A549 (cell line): ENCODE data around the gene ATRN. TPM values are rescaled to one million over a fixed set of nuclear protein-coding genes. Genes with fewer than 3 reads are reported as not detected.

ENCODE experiments used
- ATAC-seq, 2 experiments: fragments of 200-7000 bp in 1 of 2; fragments of >200 bp in 1 of 2; cut with Nextera tagmentation in 1 of 2; cut with Tn5 transposase in 1 of 2; 3 replicates each; pipeline versions ENCODE4 v1.8.0 to v1.9.1; 2018 to 2020; ENCODE audit warnings: mild to moderate bottlenecking in 1 of 2, moderate library complexity in 1 of 2
- CTCF ChIA-PET: fragments of 300-600 bp; sonication (Branson Sonifier 250); formaldehyde crosslinking; extraction: SDS; loops from one replicate; lab custom pipeline; 2021; ENCODE audit warnings: antibody characterized with exemption, inconsistent platforms; lab: Yijun Ruan, JAX
- POLR2A ChIA-PET: fragments of 350-600 bp; formaldehyde crosslinking; extraction: SDS; loops from one replicate; lab custom pipeline; 2021; ENCODE audit warnings: antibody characterized with exemption, inconsistent platforms; lab: Yijun Ruan, JAX
- DNase-seq, 2 experiments: peaks; one replicate each; pipeline versions ENCODE4 v3.0.0 to v3.0.0-alpha.2; 2011 to 2016; ENCODE audit warnings: low read depth in 1 of 2, low spot score in 1 of 2
- FAIRE-seq: peaks from 2 replicates; lab custom pipeline; 2011; peaks lifted over from hg19 to GRCh38; lab: Jason Lieb, UNC
- H3K27ac ChIP-seq, 2 experiments: fragments of >200 bp; sonication (Bioruptor Twin); formaldehyde crosslinking; 3 replicates each; pipeline ENCODE4 v1.5.1; 2016 to 2017
- H3K4me1 ChIP-seq: fragments of >200 bp; sonication (Bioruptor Twin); formaldehyde crosslinking; 3 replicates; pipeline ENCODE4 v1.6.1; 2016
- H3K4me2 ChIP-seq: fragments of >200 bp; sonication (Bioruptor Twin); formaldehyde crosslinking; 3 replicates; pipeline ENCODE4 v1.6.1; 2016
- H3K4me3 ChIP-seq: fragments of >200 bp; sonication (Bioruptor Twin); formaldehyde crosslinking; 3 replicates; pipeline ENCODE4 v1.5.1; 2016
- H3K9me3 ChIP-seq: fragments of >200 bp; sonication (Bioruptor Twin); formaldehyde crosslinking; 3 replicates; pipeline ENCODE4 v1.6.1; 2016
- BHLHE40 ChIP-seq: IDR thresholded peaks from 2 replicates; pipeline ENCODE4 v1.6.1; 2012; ENCODE audit warnings: low read depth, low read length, inconsistent platforms
- CBX2 ChIP-seq: fragments of 200-600 bp; sonication (generic); IDR thresholded peaks from 2 replicates; pipeline ENCODE4 v1.6.1; 2016; ENCODE audit warnings: low read depth, mild to moderate bottlenecking, borderline replicate concordance
- CBX8 ChIP-seq: fragments of 200-600 bp; sonication (generic); IDR thresholded peaks from 2 replicates; pipeline ENCODE4 v1.6.1; 2016
- CHD2 ChIP-seq: fragments of 150-350 bp; IDR thresholded peaks from 2 replicates; pipeline ENCODE4 v1.6.1; 2014; ENCODE audit warnings: low read length; ENCODE audit not compliant: partially characterized antibody
- EHMT2 ChIP-seq: fragments of 200-600 bp; sonication (generic); IDR thresholded peaks from 2 replicates; pipeline ENCODE4 v1.6.1; 2016; ENCODE audit warnings: antibody characterized with exemption, low read depth, mild to moderate bottlenecking, moderate library complexity
- EP300 ChIP-seq, 2 experiments: fragments of >200 bp; sonication (Bioruptor Twin); formaldehyde crosslinking; IDR thresholded peaks; 2 replicates in 1 of 2; 3 replicates in 1 of 2; pipeline ENCODE4 v1.6.1; 2016 to 2017
- FOXS1 ChIP-seq: fragments of 250-450 bp; sonication (Bioruptor Pico); IDR thresholded peaks from 2 replicates; pipeline ENCODE4 v1.5.0; 2020; ENCODE audit warnings: mild to moderate bottlenecking, moderate library complexity
- HEYL ChIP-seq: fragments of 250-450 bp; sonication (Bioruptor Pico); IDR thresholded peaks from 2 replicates; pipeline ENCODE4 v1.8.0; 2021; ENCODE audit warnings: mild to moderate bottlenecking, moderate library complexity
- HOXB5 ChIP-seq: fragments of 250-450 bp; sonication (Bioruptor Pico); IDR thresholded peaks from 2 replicates; pipeline ENCODE4 v1.5.0; 2020; ENCODE audit warnings: mild to moderate bottlenecking, moderate library complexity
- JUNB ChIP-seq: fragments of >200 bp; sonication (Bioruptor Twin); formaldehyde crosslinking; IDR thresholded peaks from 2 replicates; pipeline ENCODE4 v1.6.1; 2016
- MYC ChIP-seq: IDR thresholded peaks from 2 replicates; pipeline ENCODE4 v1.6.1; 2012; ENCODE audit warnings: mild to moderate bottlenecking, inconsistent platforms, low read length, improper control_type of control experiment, borderline replicate concordance
- NR3C1 ChIP-seq: fragments of >200 bp; sonication (Bioruptor Twin); formaldehyde crosslinking; IDR thresholded peaks from 3 replicates; pipeline ENCODE4 v1.6.1; 2017
- PHF8 ChIP-seq: fragments of 200-600 bp; sonication (generic); IDR thresholded peaks from 2 replicates; pipeline ENCODE4 v1.6.1; 2016; ENCODE audit warnings: low read depth, mild to moderate bottlenecking, antibody characterized with exemption, moderate library complexity, borderline replicate concordance
- POLR2A ChIP-seq: IDR thresholded peaks from 2 replicates; pipeline ENCODE4 v1.6.1; 2012; ENCODE audit warnings: mild to moderate bottlenecking, low read length
- POLR2AphosphoS2 ChIP-seq: conservative IDR thresholded peaks from 2 replicates; pipeline ENCODE4 v1.6.1; 2012; ENCODE audit warnings: low read length, improper control_type of control experiment, inconsistent platforms
- RAD21 ChIP-seq, 2 experiments: fragments of >200 bp in 1 of 2; sonication (Bioruptor Twin) in 1 of 2; formaldehyde crosslinking in 1 of 2; IDR thresholded peaks in 1 of 2; conservative IDR thresholded peaks in 1 of 2; 2 replicates in 1 of 2; 3 replicates in 1 of 2; pipeline ENCODE4 v1.6.1; 2012 to 2018; ENCODE audit warnings: inconsistent platforms in 1 of 2
- RARB ChIP-seq: fragments of 250-450 bp; sonication (Bioruptor Pico); IDR thresholded peaks from 2 replicates; pipeline ENCODE4 v1.8.0; 2021; ENCODE audit warnings: mild to moderate bottlenecking, moderate library complexity
- RNF2 ChIP-seq: fragments of 200-600 bp; sonication (generic); IDR thresholded peaks from 2 replicates; pipeline ENCODE4 v1.6.1; 2016; ENCODE audit warnings: low read depth, mild to moderate bottlenecking, antibody characterized with exemption, moderate library complexity, borderline replicate concordance
- SREBF2 ChIP-seq: fragments of 450-650 bp; IDR thresholded peaks from 2 replicates; pipeline ENCODE4 v1.6.1; 2014; ENCODE audit warnings: mild to moderate bottlenecking, moderate library complexity
- TP53 ChIP-seq: fragments of 250-450 bp; sonication (Bioruptor Pico); IDR thresholded peaks from 2 replicates; pipeline ENCODE4 v1.5.0; 2021; ENCODE audit warnings: mild to moderate bottlenecking, moderate library complexity
- ZFP36 ChIP-seq: fragments of 450-650 bp; IDR thresholded peaks from 2 replicates; pipeline ENCODE4 v1.6.1; 2014; ENCODE audit warnings: borderline replicate concordance; ENCODE audit not compliant: partially characterized antibody
- ZNF302 ChIP-seq: fragments of 250-450 bp; sonication (Bioruptor Pico); IDR thresholded peaks from 2 replicates; pipeline ENCODE4 v1.9.0; 2021; ENCODE audit warnings: inconsistent platforms, mild to moderate bottlenecking, moderate library complexity
- WGBS: methylation state at CpG from one replicate; pipeline ENCODE4 v1.1.6; 2017; ENCODE audit errors: missing lambda C conversion rate; 5-methylcytosine and 5-hydroxymethylcytosine counted together
- polyA plus RNA-seq, 4 experiments: library from polyadenylated mRNA; depleted of rRNA in 3 of 4; stranded (reverse); fragments of >200 nt; fragmentation: RNase III in 1 of 4; extraction: RNeasy Plus Mini Kit Qiagen cat#74134 plus additional on column Dnase treatment in 1 of 4; gene quantifications; 2 replicates in 3 of 4; 3 replicates in 1 of 4; pipeline ENCODE4 v1.2.3, GENCODE V29; 2011 to 2017
- TF ChIP-seq, protein P1 (sequence below): fragments of 250-450 bp; sonication (Bioruptor Pico); IDR thresholded peaks from 2 replicates; pipeline ENCODE4 v1.5.0; 2020; ENCODE audit warnings: low read depth, mild to moderate bottlenecking, moderate library complexity
- TF ChIP-seq, protein P2 (sequence below): fragments of 200-600 bp; sonication (generic); IDR thresholded peaks from 2 replicates; pipeline ENCODE4 v1.6.1; 2016; ENCODE audit warnings: antibody characterized with exemption, mild to moderate bottlenecking, moderate library complexity
- TF ChIP-seq, protein P3 (sequence below): fragments of >200 bp; sonication (Bioruptor Twin); formaldehyde crosslinking; IDR thresholded peaks from 2 replicates; pipeline ENCODE4 v1.6.1; 2016

The ATRN gene
- polyA plus RNA-seq, 2 of the 4 experiments (the other 2 are of a cell fraction), result 21.3 to 58.7 TPM

DNA sequence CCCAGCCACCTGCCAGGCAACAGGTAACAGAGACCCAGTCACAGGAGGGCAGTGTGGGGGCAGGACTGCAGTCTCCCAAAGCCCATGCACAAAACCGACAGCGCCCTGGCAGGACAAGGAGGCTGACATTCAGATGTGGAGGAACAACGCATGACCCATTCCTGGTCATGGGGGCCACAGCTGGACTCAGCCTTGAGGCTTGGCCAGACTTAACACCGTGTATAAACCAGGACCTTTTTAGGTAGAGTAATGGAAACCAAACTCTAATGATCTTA lies 184.2 kb downstream of the ATRN start (continued):
- TF ChIP-seq POLR2A (no peak), EHMT2 (no peak), FOXS1 (CRISPR knock-in tag) (no peak), POLR2AphosphoS2 (no peak), SREBF2 (no peak), HOXB5 (no peak)
- TF ChIP-seq, protein P1, sequence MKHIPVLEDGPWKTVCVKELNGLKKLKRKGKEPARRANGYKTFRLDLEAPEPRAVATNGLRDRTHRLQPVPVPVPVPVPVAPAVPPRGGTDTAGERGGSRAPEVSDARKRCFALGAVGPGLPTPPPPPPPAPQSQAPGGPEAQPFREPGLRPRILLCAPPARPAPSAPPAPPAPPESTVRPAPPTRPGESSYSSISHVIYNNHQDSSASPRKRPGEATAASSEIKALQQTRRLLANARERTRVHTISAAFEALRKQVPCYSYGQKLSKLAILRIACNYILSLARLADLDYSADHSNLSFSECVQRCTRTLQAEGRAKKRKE (CRISPR knock-in tag), result no peak

GRCh38 chr20:3658019-3658715 lies 187.3 kb downstream of the ATRN start:
- TF ChIP-seq CHD2 (no peak), RARB (CRISPR knock-in tag) (no peak), PHF8 (no peak), CBX2 (no peak), POLR2AphosphoS2 (no peak), MYC (no peak), JUNB (no peak), ZFP36 (no peak), NR3C1 (no peak), CBX8 (no peak), RAD21 (conservative IDR thresholded peaks at IDR 0.05 in 1 of 2, IDR thresholded peaks at IDR 0.05 in 1 of 2) (no peak), BHLHE40 (no peak), ZNF302 (CRISPR knock-in tag) (no peak), EP300 (IDR thresholded peaks at IDR 0.05) (no peak), HEYL (CRISPR knock-in tag) (no peak), HOXB5 (no peak), RNF2 (no peak), TP53 (no peak)
- TF ChIP-seq, protein P2, sequence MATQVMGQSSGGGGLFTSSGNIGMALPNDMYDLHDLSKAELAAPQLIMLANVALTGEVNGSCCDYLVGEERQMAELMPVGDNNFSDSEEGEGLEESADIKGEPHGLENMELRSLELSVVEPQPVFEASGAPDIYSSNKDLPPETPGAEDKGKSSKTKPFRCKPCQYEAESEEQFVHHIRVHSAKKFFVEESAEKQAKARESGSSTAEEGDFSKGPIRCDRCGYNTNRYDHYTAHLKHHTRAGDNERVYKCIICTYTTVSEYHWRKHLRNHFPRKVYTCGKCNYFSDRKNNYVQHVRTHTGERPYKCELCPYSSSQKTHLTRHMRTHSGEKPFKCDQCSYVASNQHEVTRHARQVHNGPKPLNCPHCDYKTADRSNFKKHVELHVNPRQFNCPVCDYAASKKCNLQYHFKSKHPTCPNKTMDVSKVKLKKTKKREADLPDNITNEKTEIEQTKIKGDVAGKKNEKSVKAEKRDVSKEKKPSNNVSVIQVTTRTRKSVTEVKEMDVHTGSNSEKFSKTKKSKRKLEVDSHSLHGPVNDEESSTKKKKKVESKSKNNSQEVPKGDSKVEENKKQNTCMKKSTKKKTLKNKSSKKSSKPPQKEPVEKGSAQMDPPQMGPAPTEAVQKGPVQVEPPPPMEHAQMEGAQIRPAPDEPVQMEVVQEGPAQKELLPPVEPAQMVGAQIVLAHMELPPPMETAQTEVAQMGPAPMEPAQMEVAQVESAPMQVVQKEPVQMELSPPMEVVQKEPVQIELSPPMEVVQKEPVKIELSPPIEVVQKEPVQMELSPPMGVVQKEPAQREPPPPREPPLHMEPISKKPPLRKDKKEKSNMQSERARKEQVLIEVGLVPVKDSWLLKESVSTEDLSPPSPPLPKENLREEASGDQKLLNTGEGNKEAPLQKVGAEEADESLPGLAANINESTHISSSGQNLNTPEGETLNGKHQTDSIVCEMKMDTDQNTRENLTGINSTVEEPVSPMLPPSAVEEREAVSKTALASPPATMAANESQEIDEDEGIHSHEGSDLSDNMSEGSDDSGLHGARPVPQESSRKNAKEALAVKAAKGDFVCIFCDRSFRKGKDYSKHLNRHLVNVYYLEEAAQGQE, result no peak
- TF ChIP-seq, protein P3, sequence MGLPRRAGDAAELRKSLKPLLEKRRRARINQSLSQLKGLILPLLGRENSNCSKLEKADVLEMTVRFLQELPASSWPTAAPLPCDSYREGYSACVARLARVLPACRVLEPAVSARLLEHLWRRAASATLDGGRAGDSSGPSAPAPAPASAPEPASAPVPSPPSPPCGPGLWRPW, result no peak
- Histone ChIP-seq H3K4me1 (no peaks in the 10 kb centered on the region), H3K27ac (no peak overlapping the region), H3K9me3 (no peaks in the 10 kb centered on the region), H3K4me2 (no peak overlapping the region), H3K4me3 (no peak overlapping the region)
- ChIA-PET POLR2A (interaction anchor here (1.2 kb wide), 1 partner anchor 109 kb away, joined by 4 read pairs; the partner anchor contains the start of gene ADISSP), CTCF (interaction anchor here (0.9 to 61.5 kb wide), 7 partner anchors 10 to 161 kb away, joined by 3 to 2233 read pairs (median 10); partner anchors contain the start of genes ADISSP, HSPA12B and SIGLEC1)
- WGBS, result 81% methylated on average over 7 of the region's 7 CpGs
- FAIRE-seq (no peak), DNase-seq (no peak), ATAC-seq (no peak)
